NCI-H1694 (cell line): ENCODE results near the gene SKOR1.
A peak's percentile ranks its signal among the peaks of the same experiment; 100 is the strongest.

Experiments used
- DNase-seq: peaks from one replicate; lab custom pipeline; 2025; lab: John Stamatoyannopoulos, UW

The SKOR1 gene, protein sequence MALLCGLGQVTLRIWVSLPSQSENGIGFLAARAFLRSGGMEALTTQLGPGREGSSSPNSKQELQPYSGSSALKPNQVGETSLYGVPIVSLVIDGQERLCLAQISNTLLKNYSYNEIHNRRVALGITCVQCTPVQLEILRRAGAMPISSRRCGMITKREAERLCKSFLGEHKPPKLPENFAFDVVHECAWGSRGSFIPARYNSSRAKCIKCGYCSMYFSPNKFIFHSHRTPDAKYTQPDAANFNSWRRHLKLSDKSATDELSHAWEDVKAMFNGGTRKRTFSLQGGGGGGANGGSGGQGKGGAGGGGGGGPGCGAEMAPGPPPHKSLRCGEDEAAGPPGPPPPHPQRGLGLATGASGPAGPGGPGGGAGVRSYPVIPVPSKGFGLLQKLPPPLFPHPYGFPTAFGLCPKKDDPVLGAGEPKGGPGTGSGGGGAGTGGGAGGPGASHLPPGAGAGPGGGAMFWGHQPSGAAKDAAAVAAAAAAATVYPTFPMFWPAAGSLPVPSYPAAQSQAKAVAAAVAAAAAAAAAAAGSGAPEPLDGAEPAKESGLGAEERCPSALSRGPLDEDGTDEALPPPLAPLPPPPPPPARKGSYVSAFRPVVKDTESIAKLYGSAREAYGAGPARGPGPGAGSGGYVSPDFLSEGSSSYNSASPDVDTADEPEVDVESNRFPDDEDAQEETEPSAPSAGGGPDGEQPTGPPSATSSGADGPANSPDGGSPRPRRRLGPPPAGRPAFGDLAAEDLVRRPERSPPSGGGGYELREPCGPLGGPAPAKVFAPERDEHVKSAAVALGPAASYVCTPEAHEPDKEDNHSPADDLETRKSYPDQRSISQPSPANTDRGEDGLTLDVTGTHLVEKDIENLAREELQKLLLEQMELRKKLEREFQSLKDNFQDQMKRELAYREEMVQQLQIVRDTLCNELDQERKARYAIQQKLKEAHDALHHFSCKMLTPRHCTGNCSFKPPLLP

DNA sequence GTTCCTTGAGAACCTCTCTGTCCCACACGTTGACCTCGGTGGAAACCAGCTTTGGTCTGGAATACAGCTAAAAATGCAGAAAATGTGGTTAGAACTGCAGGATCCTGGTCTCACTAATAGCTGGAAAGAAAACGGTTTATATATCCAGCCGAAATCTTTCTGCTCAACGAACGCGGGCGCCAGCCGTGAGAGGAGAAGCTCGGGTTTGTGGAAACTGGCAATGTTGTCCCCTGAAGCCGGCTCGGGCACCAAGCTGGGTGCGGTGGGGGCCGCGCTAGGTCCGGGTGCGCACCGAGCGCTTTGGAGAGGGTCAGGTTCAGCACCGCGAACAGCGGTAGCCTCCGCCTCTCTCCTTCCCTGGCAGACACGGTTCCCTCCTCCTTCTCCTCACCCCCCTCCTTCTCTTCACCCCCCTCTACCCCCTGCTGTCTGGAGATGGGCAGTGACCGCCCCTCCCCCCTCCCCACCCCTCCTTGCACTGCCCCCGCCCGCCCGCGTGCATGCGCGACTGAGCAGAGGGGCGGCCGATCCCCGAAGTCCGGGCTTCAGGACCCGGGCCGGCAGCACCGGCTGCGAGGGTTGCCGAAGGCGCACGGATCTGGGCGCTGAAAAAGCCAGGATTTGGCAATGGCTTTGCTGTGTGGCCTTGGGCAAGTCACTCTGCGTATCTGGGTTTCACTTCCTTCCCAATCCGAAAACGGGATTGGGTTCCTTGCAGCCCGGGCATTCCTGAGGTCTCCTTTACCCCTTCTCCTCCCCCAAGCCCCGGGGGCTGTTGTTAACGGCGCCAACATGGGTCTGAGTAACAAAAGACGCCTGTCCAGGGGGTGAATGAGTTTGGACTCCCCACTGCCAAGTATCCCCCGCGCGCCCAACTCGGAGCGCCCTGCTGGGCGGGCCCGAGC is at the start of gene SKOR1:
Gene SKOR1 (plus strand): TSS at position 534 of the 905 bp plus-strand sequence. CDS start 94 bp downstream, at position 628.
- no peak for DNase-seq

DNA sequence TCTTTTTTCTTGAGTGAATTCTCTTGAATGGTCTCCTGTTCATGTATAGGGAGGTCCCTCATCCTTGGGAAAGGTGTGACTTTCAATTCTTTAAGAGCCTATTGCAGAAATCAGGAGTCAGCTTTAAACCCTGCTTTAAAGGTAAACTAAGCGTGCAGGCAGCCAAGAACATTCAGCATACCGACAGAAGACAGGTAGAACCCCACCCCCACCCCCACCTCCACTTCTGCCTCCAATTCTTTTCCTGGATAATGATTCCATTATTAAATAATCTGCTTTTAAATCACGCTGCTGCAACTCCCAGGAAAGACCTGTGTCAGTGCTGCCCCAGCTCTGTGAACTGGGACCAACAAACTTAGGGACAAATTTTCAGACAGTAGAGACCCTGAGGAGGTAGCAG is 49.3 kb upstream of the SKOR1 start:
- no peak for DNase-seq

DNA sequence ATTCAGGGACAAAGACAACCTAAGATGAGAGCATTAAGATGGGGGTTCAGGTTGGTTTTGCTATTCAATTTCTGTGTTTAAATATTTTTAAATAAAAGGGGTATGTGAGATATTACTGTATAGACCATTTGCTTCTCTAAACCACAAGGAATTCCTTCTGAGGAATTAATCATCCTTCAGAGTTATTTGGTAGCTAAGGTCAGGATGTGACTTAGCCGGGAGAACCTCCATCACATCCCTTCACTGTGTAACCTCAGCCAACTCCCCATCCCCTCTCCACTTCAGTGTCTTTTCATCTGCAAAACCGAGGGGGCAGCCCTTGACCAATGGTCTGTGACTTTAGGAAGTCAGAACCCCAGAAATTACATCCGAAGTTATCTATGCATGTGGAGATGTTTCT is 48.7 kb upstream of the SKOR1 start:
- DNase-seq: no peak

DNA sequence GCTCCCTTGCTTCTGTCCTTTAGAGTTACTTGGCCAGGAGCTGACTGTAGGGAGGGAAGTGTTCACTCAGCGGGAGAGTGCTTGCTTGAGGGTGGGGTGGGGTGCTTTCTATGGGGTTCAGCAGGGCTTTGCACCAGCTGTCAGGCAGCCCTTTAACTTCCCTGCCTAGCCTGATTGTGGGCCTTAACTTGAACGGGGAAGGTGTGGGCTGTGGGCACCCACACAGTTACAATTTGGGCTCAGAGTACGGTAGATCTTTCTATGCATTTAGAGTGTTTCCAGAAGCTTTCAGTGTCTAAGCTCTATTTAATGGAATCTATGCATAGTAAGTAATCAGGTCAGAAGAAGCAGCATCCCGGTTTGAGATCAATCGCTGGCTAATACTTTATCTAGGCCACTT is 48.2 kb upstream of the SKOR1 start:
- no peak for DNase-seq

DNA sequence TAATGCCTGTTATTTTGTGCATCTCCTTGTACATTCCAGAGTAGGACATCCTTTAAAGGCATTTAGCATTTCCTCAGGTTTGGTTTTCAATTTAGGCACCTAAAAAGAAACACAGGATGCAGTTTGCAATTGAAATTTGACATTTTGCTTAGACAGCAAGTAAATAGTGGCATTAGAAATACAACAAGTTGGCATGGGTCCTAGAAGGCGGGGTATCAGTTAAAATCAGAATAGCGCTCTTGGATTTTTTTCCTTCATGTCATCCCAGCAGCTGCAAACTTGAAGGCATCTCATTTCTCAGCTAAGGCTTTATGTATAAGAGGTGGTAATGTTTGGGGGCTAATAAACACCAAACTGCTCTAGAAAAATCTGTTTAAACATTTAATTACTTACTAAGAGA is 47.5 kb upstream of the SKOR1 start:
- DNase-seq: no peak

DNA sequence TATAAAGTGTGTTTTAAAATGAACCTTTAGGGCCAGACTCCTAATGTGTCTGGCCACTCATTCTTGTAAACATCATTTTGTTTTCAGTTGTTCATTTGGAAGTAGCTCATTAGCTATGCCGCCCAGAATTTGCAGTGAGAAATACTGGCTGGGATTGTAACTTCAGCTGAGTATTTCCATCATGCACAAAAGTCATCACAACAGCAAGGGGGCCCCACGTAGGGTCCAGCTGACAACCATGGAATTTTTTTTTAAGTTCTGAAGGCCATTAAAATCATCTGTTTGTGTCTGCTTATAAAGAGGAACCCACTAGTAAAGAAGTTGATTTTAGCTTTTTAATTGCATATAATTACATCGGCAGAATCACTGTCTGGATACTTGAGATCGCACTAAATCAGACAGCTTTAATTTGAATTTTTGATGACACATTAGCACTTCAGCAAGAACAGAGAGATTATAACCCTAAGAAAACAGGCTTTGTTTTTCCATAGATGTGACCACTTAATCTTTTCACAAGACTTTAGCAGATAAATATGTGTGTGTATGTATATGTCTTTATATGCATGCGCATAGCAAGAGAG is 46.3 kb upstream of the SKOR1 start:
- DNase-seq: no peak

DNA sequence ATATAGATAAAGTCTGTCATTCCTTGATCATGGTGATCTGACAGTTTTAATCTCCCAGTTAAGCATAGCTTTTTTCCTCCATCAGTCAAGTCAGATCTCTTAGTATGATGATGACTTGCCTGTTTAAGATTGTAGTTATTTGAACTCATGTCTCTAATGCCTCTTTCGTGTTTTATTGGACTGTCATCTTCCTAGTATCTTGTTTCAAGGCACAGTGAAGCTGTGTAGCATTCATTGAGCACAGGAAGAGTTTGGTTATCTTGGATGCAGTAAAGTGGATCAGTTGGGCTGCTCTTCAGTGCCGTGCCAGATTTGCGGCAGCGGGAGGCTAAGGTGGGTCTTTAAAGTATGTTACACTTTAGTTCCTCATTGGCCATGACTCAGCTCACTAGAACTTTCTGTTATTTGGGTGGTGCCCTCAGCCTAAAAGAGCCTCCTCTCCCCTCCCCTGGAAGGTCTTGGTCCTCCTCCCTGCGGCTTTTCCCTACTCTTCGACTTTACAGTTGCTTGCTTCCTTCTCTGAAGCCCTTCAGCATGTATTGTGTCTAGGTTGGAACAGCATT is 45.7 kb upstream of the SKOR1 start:
- DNase-seq: no peak

DNA sequence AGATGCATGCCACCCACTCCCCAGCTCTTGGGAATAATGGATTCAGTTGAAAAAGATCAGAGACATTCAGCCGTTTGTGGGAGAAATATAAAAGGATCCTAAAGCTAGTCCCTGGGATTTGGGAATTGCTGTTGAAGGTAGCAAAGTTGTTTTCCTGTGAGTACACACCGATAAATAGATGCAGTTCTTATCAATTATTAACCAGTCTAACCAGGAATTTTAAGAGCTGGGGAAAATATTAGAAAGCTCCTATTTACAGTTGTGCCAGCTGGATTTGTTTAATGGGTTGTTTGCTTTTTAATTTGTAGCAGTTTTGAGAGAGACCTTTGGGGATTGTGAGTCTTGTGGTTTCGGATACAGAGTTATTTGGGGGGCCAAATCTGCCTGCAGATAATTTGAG is 44.2 kb upstream of the SKOR1 start:
- no peak for DNase-seq

DNA sequence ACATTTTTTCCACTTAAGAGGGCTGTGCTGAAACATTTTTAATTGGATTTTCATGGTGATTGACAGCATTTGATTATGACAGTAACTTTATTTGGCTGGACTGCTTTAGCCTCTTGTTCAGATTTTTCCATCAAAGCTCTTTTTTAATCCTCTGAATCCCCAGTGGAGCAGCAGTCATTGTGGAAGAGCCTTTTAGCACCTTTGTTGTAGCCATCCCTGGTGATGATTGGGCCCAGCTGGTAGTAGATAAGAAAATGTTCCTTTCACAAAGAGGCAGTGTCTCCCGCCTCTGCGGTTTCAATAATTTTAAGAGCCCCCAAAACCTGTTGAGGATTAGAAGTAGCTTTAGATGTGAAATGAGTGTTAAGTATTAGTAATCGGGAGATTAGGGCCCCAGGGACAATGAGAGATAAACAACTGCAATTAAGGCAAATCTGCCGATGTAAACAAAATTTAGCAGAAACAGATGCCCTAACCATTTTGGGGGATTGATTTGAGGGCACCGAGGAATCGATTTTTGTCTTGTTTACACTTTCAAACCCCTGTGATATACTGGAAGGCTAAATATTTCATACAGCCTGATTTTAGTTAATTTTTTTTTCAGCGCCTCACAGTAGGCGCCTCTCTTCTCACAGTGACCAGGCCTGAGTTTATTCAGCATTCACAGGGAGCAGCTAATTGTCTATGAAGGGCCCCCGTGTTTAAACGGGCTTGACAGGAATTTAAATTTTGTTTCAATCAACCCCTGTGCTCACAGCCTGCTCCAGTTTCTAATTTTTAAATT is 43.2 kb upstream of the SKOR1 start:
- DNase-seq: no peak

DNA sequence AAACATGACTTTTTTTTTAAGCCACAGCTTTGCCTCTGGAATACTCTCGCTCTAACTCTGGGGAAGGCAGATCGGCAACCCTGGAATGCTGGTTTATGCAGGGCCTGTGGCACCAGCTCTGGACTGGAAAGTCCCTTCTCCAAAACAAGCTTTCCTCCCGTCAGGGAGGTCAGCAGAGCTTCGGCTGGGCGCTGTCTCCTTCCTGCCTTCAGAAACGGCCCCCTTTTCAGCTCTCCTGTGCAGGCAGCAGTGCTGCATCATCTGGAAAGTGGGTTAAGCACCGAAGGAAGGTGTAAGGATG is 42.7 kb upstream of the SKOR1 start:
- DNase-seq: no peak

DNA sequence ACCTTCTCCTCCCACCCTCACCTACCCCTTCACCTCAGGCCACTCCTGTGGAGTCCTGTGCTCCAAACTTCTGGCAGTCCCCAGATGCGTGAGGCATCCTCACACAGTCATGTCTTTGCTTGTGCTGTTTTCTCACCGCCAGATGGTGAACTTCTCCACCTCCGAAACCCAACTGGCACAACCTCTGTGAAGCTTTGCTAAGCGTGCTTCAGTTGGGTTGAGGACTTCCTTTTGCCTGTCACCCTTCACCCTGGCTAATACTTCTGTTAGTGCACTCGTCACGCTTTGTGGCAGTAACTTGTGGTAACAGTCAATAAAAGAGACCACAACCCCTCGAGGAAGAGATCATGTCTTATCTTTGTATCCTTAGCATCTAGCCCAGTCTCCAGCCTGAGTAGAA is 42.0 kb upstream of the SKOR1 start:
- peak; percentile 57 for DNase-seq

DNA sequence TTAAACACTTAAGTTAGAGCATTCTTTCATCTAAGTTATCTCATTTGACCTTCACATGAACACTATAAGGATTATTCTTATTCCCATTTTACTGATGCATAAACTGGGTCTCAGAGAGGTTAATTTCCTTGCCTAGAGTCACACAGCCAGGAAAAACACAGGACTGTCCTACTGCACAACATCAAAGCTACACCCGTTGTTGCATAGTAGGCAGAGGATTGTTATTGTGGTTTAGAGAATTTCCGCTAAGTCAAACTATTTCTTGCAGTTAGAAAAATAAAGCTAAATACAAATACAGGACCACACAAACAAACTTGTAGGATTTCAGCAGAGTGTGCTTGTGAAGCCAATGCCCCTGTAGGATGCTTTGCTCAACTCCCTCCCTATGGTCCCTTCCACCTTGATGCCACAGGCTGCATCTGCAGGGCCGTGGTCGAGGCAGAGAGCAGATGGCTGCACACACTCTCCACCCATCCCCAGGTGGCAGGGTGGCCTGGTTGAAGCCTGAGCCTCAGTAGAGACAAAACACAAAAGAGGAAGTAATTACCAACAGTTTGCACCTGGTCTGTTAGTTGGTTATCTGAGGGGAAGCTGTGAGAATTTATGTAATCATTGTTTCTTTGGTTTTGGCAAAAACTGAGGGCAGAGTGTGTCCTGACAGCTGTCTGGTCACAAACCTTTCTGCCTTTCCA is 41.1 kb upstream of the SKOR1 start:
- no peak for DNase-seq

DNA sequence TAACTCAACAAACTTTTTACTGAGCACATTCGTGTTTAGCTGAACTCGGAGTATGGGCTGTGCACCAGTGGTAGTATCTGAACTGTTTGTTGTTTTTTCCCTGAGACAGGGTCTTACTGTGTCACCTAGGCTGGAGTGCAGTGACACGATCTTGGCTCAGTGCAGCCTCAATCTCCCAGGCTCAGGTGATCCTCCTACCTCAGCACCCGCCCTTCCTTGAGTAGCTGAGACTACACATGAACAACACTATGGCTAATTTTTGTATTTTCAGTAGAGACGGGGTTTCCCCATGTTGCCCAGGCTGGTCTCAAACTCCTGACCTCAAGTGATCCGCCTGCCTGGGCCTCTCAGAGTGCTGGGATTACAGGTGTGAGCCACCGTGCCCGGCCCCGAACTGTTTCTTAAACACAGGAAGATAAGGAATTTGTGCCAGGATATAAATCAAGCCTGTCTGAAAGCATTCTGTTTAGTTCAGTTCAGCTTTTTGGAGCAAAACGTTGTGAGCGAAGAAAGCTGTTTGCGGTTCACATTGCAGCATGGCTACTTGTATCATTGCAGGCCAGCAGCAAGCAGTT is 40.4 kb upstream of the SKOR1 start:
- DNase-seq: no peak

DNA sequence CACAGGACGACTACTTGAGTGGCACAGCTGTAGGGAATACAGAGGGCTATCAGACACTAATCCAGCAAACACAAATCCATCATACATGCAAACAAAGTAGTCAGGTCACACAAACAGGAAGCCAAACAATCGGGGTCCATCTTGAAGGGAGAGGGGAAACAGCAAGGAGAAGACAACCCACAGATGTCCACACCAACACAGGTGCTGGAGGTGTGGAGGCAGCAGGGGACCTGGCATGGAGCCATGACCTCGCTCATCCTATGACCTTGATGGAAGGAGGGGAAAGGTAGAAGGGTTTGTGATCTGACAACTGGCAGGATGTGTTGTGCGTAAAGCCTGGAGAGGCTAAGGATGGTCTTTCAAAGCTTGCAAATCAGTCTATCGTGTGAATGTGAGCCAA is 39.9 kb upstream of the SKOR1 start:
- no peak for DNase-seq

DNA sequence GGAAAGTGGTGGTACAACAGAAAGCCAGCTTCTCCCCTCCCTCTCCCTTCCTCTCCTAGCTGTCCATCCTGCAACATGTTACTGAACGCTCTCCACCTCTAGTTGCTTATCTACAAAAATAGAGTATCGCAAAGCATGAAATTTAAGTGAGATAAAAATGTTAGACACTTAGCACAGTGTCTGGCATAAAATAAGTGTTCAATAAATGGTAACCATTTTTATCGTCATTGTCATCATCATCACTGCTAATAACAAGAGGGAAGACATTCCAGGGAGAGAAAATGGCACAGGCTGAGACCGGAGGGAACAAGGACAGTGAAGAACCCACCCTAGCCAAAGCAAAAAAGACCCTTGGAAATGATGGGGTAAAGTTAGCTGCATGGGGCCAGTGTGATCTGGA is 38.7 kb upstream of the SKOR1 start:
- no peak for DNase-seq

DNA sequence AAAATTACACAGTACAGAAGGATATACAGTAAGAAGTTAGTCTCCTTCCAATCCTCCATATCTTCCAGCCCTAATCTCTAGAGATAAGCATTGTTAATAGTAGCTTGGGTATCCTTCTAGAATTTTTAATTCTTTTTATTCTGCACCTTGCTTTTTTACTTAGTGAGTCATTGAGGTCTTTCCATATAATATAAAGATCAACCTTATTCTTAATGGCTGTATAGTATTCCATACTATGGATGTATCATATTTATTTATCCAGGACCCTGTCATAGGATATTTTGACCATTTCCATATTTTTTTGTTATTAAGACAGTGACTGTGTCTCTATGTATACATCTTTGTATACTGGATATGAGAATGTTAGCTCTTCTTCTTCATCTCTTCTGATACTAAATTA is 36.3 kb upstream of the SKOR1 start:
- no peak for DNase-seq

DNA sequence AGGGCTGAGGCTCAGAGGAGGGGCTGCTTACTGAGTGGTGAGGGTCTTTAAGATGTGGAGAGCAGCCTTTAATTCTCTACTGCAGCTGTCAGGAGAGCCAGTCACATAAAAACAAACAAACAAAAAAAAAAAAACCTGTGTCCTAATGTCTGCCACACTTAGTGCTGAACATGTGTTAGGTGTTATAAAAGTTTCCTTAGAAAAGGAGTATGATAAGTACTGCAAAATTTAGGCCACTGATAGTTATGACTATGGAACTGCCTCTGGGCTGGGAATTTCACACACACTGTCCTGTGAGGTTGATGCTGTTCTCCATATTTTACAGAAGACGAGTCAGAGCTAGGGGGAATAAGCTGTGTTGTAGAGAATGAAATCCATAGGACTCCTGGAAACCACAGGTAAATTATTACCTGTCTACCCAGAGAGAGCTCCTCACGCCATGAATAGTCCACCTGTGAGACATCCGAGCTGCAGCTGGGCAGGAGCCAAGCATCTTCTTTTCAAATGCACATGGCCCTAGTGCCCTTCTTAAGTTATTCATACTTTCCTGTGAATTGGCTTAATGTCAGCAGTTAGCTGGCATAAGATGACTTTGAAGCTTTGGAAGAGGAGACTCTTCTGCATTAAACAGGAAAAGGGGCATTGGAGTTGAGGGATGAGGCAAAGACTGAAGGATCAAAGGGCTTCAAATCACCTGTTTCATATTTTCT is 34.5 kb upstream of the SKOR1 start:
- DNase-seq: no peak

DNA sequence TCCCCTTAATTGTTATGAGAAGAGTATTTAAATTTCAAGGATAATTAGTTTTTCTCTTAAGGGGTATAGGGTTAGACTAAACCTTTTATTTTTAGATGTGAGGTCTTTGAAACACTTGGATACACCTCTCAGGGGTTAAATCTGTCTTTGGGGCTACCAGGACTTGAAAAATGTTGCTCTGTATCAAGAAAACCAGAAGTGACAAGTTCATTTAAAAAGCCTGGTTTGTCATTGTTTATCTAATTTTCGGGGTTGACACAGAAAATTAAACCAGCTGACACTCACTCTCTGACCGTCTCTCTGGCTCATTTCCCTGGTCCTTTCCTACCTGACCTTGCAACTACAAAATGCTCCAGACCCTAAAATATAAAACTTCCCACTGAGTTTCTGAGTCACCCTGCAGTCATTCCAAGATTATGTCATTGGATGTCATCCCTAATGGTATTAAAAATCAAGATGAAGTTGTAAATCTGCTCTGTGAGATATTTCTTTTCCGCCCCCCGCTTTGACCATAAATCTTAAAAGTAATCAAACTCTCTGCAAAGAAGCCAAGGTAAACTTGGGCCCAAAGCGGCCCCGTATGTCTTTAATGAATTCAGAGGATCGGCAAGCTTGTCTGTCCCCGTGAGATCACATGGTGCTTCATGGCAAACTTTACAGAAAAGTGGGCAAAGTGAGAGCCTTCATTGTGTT is 32.9 kb upstream of the SKOR1 start:
- no peak for DNase-seq
